ENCODE measurements around the gene IFITM1. TPM values are rescaled to one million over a fixed set of nuclear protein-coding genes. Genes with fewer than 3 reads are reported as not detected.
A peak's percentile ranks its signal among the peaks of the same experiment; 100 is the strongest.

Gene IFITM1
- total and polyA plus RNA-seq, 9 of the 15 experiments (the other 6 are each of a cell fraction or from before 2014, with no cell fraction given) = 691 to 5,579 (median 974) TPM

DNA sequence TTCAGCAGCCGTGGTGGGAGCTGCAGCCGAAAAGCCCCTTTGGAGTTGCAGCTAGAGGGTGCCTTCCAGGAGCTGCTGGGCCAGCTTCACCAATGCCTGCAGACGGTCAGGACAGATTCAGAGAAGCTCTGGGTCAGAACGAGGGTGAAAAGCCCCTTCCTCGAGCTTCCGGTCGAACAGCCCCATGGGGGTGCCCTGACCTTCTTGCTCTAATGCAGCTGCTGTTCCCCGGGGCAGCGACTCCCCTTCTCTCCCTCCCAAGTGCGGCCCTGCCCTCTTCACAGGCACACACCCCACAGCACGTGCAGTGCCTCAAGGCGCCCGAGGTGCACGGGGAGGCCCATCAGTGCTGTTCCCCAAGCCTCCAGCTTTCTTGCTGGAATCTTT is 16.5 kb downstream of the IFITM1 start (continued):
- TF ChIP-seq, protein P1, sequence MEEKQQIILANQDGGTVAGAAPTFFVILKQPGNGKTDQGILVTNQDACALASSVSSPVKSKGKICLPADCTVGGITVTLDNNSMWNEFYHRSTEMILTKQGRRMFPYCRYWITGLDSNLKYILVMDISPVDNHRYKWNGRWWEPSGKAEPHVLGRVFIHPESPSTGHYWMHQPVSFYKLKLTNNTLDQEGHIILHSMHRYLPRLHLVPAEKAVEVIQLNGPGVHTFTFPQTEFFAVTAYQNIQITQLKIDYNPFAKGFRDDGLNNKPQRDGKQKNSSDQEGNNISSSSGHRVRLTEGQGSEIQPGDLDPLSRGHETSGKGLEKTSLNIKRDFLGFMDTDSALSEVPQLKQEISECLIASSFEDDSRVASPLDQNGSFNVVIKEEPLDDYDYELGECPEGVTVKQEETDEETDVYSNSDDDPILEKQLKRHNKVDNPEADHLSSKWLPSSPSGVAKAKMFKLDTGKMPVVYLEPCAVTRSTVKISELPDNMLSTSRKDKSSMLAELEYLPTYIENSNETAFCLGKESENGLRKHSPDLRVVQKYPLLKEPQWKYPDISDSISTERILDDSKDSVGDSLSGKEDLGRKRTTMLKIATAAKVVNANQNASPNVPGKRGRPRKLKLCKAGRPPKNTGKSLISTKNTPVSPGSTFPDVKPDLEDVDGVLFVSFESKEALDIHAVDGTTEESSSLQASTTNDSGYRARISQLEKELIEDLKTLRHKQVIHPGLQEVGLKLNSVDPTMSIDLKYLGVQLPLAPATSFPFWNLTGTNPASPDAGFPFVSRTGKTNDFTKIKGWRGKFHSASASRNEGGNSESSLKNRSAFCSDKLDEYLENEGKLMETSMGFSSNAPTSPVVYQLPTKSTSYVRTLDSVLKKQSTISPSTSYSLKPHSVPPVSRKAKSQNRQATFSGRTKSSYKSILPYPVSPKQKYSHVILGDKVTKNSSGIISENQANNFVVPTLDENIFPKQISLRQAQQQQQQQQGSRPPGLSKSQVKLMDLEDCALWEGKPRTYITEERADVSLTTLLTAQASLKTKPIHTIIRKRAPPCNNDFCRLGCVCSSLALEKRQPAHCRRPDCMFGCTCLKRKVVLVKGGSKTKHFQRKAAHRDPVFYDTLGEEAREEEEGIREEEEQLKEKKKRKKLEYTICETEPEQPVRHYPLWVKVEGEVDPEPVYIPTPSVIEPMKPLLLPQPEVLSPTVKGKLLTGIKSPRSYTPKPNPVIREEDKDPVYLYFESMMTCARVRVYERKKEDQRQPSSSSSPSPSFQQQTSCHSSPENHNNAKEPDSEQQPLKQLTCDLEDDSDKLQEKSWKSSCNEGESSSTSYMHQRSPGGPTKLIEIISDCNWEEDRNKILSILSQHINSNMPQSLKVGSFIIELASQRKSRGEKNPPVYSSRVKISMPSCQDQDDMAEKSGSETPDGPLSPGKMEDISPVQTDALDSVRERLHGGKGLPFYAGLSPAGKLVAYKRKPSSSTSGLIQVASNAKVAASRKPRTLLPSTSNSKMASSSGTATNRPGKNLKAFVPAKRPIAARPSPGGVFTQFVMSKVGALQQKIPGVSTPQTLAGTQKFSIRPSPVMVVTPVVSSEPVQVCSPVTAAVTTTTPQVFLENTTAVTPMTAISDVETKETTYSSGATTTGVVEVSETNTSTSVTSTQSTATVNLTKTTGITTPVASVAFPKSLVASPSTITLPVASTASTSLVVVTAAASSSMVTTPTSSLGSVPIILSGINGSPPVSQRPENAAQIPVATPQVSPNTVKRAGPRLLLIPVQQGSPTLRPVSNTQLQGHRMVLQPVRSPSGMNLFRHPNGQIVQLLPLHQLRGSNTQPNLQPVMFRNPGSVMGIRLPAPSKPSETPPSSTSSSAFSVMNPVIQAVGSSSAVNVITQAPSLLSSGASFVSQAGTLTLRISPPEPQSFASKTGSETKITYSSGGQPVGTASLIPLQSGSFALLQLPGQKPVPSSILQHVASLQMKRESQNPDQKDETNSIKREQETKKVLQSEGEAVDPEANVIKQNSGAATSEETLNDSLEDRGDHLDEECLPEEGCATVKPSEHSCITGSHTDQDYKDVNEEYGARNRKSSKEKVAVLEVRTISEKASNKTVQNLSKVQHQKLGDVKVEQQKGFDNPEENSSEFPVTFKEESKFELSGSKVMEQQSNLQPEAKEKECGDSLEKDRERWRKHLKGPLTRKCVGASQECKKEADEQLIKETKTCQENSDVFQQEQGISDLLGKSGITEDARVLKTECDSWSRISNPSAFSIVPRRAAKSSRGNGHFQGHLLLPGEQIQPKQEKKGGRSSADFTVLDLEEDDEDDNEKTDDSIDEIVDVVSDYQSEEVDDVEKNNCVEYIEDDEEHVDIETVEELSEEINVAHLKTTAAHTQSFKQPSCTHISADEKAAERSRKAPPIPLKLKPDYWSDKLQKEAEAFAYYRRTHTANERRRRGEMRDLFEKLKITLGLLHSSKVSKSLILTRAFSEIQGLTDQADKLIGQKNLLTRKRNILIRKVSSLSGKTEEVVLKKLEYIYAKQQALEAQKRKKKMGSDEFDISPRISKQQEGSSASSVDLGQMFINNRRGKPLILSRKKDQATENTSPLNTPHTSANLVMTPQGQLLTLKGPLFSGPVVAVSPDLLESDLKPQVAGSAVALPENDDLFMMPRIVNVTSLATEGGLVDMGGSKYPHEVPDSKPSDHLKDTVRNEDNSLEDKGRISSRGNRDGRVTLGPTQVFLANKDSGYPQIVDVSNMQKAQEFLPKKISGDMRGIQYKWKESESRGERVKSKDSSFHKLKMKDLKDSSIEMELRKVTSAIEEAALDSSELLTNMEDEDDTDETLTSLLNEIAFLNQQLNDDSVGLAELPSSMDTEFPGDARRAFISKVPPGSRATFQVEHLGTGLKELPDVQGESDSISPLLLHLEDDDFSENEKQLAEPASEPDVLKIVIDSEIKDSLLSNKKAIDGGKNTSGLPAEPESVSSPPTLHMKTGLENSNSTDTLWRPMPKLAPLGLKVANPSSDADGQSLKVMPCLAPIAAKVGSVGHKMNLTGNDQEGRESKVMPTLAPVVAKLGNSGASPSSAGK (IDR thresholded peaks at IDR 0.05) = peak; percentile 82
- TF ChIP-seq, protein P2, sequence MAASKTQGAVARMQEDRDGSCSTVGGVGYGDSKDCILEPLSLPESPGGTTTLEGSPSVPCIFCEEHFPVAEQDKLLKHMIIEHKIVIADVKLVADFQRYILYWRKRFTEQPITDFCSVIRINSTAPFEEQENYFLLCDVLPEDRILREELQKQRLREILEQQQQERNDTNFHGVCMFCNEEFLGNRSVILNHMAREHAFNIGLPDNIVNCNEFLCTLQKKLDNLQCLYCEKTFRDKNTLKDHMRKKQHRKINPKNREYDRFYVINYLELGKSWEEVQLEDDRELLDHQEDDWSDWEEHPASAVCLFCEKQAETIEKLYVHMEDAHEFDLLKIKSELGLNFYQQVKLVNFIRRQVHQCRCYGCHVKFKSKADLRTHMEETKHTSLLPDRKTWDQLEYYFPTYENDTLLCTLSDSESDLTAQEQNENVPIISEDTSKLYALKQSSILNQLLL (CRISPR knock-in tag; IDR thresholded peaks at IDR 0.05; ENCODE audit: borderline replicate concordance) = no peak
- TF ChIP-seq BDP1 (IDR thresholded peaks at IDR 0.05; ENCODE audit: insufficient read depth, insufficient read length) (no peak), ZEB2 (IDR thresholded peaks at IDR 0.05) (no peak), CREBBP (IDR thresholded peaks at IDR 0.05; ENCODE audit: low read depth, low read length) (no peak), ZNF445 (CRISPR knock-in tag; IDR thresholded peaks at IDR 0.05; ENCODE audit: low read depth) (no peak), RBFOX2 (IDR thresholded peaks at IDR 0.05; ENCODE audit: low read depth, low read length) (peak; percentile 49; the same call in 1 of the 2 replicates), ZBTB7A (IDR thresholded peaks at IDR 0.05; ENCODE audit: borderline replicate concordance, control insufficient read depth, low read depth, low read length) (peak; percentile 23; the same call in 1 of the 2 replicates), GTF2E2 (tag; IDR thresholded peaks at IDR 0.05) (no peak)
- TF ChIP-seq, protein P3, sequence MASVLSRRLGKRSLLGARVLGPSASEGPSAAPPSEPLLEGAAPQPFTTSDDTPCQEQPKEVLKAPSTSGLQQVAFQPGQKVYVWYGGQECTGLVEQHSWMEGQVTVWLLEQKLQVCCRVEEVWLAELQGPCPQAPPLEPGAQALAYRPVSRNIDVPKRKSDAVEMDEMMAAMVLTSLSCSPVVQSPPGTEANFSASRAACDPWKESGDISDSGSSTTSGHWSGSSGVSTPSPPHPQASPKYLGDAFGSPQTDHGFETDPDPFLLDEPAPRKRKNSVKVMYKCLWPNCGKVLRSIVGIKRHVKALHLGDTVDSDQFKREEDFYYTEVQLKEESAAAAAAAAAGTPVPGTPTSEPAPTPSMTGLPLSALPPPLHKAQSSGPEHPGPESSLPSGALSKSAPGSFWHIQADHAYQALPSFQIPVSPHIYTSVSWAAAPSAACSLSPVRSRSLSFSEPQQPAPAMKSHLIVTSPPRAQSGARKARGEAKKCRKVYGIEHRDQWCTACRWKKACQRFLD (CRISPR knock-in tag; IDR thresholded peaks at IDR 0.05) = 0 out of 2 replicates have a peak, but pooled peaks have one; percentile 18
- TF ChIP-seq, protein P4, sequence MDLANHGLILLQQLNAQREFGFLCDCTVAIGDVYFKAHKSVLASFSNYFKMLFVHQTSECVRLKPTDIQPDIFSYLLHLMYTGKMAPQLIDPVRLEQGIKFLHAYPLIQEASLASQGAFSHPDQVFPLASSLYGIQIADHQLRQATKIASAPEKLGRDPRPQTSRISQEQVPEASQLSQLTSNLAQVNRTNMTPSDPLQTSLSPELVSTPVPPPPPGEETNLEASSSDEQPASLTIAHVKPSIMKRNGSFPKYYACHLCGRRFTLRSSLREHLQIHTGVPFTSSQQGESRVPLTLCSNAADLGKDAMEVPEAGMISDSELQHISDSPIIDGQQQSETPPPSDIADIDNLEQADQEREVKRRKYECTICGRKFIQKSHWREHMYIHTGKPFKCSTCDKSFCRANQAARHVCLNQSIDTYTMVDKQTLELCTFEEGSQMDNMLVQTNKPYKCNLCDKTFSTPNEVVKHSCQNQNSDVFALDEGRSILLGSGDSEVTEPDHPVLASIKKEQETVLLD (IDR thresholded peaks at IDR 0.05) = no peak

Measured in K562 (cell line).